SK-N-SH (cell line): Measurements from ENCODE around the gene TNNC1.

Source experiments
- CHD2 ChIP-seq: fragments of 150-350 bp; IDR thresholded peaks from 2 replicates; pipeline ENCODE4 v1.6.1; 2018; ENCODE audit warnings: low read length; ENCODE audit not compliant: partially characterized antibody
- CTCF ChIP-seq: fragments of 200-600 bp; sonication (generic); IDR thresholded peaks from 2 replicates; pipeline ENCODE4 v1.6.1; 2017; ENCODE audit warnings: antibody characterized with exemption, mild to moderate bottlenecking, moderate library complexity
- EZH2phosphoT487 ChIP-seq: fragments of 200-600 bp; sonication (generic); IDR thresholded peaks from 2 replicates; pipeline ENCODE4 v1.6.1; 2017; ENCODE audit warnings: low read depth, mixed run types, mild to moderate bottlenecking, antibody characterized with exemption, moderate library complexity, borderline replicate concordance
- FOXJ3 ChIP-seq: sonication (generic); formaldehyde crosslinking; IDR thresholded peaks from 2 replicates; pipeline ENCODE4 v1.5.1; 2020; ENCODE audit warnings: mild to moderate bottlenecking, missing genetic modification reagents
- GABPA ChIP-seq: IDR thresholded peaks from 2 replicates; pipeline ENCODE4 v1.4.0; 2012; ENCODE audit warnings: low read depth, mild to moderate bottlenecking
- JUND ChIP-seq: IDR thresholded peaks from 2 replicates; pipeline ENCODE4 v1.4.0; 2012
- MAX ChIP-seq: IDR thresholded peaks from 2 replicates; pipeline ENCODE4 v1.4.0; 2012; ENCODE audit warnings: low read depth
- MXI1 ChIP-seq: IDR thresholded peaks from 2 replicates; pipeline ENCODE4 v1.6.1; 2012; ENCODE audit warnings: mild to moderate bottlenecking, low read depth, low read length, improper control_type of control experiment
- NFIC ChIP-seq: IDR thresholded peaks from 2 replicates; pipeline ENCODE4 v1.4.0; 2012; ENCODE audit warnings: borderline replicate concordance
- RFX5 ChIP-seq: IDR thresholded peaks from 2 replicates; pipeline ENCODE4 v1.6.1; 2012; ENCODE audit warnings: mild to moderate bottlenecking, improper control_type of control experiment, low read length
- SIN3A ChIP-seq: IDR thresholded peaks from 2 replicates; pipeline ENCODE4 v1.6.1; 2012; ENCODE audit warnings: low read depth, mild to moderate bottlenecking, low read length, moderate library complexity, borderline replicate concordance
- ZBTB33 ChIP-seq: IDR thresholded peaks from 2 replicates; pipeline ENCODE4 v1.4.0; 2012; ENCODE audit warnings: low read depth, borderline replicate concordance

- TF ChIP-seq CTCF (no peak), CHD2 (no peak), MAX (no peak), FOXJ3 (CRISPR knock-in tag) (no peak), GABPA (no peak), SIN3A (no peak), EZH2phosphoT487 (no peak), JUND (no peak), NFIC (no peak), MXI1 (no peak), RFX5 (no peak), ZBTB33 (no peak)
Observed at GRCh38 chr3:52490939-52491526, 37.2 kb upstream of the TNNC1 start.
